Fibroblast of gingiva (primary cell): ENCODE results near the gene OVOL2.

Experiments used
- DNase-seq: peaks from one replicate; pipeline ENCODE4 v3.0.0-alpha.2; 2011; ENCODE audit warnings: low read depth

OVOL2 gene

DNA sequence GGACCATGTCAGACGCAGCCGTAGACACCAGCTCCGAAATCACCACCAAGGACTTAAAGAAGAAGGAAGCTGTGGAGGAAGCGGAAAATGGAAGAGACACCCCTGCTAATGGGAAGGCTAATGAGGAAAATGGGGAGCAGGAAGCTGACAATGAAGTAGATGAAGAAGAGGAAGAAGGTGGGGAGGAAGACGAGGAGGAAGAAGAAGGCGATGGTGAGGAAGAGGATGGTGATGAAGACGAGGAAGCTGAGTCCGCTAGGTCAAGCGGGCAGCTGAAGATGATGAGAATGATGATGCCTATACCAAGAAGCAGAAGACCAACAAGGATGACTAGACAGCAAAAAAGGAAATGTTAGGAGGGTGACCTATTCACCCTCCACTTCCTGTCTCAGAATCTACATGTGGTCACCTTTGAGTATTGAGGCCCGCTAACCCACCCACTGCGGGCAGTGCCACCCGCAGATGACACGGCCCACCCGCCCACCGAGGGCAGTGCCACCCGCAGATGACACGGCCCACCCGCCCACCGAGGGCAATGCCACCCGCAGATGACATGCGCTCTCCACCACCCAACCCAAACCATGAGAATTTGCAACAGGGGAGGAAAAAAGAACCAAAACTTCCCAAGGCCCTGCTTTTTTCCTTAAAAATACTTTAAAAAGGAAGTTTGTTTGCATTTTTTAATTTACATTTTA, 45.6 kb downstream of the OVOL2 start:
- no peak for DNase-seq

DNA sequence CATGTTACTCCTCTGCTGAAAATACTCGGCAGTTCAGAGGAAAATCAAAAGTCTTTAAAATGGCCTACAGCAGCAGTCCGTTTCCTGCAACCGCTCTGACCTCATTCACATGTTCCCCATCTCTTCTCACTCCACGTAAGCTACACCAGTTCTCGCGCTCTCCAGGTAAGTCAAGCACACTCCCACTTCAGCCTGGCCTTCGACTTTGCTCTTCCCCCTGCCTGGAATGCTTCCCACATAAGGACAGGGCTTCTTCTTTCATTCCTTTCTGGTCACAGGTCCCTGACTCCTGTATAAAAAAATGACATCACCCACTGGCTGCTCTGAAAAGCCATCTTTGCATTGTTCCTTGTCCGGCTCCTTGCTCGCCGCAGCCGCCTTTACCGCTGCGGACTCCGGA, 46.2 kb downstream of the OVOL2 start:
- no peak for DNase-seq

DNA sequence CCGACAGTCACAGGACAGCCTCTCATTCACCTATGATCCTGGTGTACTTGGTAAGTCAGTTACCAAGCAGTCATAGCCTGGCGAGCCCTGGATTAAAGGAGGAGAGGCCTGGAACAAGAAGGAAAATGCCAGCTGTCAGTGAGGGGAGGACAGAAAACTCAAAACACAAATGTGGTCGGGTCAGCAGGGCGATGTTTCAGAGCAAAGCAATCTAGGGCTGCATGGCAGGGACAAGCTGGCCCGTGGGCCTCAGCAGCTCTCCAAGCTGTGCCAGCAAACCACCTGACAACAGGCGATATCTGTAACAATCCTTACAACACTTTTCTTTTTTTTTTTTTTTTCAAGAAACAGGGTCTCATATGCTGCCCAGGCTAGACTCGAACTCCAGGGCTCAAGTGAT, 48.6 kb downstream of the OVOL2 start:
- DNase-seq, result no peak

DNA sequence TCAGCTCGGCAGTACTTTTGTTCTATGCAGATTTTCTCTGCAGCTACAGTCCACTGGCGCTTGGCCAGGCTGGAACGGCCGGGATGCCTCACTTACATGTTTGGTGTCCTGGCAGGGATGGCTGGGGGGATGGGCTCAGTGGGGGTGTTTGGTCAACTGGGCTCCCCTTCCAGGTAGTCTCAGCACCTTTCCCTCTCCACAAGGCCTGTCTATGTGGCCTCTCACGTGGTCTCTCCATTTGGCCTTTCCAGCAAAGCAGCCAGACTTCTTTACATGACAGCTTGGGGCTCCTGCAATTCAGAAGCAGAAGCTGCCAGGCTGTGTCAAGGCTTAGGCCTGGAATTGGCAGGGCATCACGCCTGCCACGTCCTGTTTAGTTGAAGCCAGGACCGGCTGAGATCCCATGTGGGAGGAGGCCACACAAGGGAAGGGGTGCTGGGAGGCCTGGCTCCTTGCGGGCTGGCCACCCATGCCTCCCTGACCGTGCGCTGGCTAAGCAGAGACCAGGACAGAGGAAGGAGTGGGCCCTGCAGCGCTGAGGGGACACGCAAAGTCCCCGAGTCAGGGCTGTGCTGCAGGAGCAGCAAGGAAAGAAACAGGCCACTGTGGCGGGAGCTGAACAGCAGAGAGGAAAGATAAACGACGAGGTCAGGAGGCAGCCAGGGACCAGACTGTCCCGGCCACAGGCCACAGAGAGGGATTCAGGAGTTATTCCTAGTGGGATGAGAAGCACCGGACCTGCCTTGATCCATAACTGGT, 50.0 kb downstream of the OVOL2 start:
- peak; percentile 9 for DNase-seq

DNA sequence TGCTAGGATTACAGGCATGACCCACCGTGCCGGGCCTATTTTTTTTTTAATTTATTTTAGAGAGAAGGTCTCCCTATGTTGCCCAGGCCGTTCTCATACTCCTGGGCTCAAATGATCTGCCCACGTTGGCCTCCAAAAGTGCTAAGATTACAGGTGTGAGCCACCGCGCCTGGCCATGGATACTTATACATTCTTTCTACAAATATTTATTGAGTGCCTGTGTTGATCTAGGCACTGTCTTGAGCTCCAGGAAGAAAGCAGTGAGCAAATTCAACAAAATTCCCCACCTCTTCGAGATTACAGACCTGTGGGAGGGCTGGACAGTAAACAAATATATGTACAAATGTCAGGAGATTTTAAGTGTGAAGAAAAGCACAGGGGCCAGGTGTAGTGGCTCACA, 51.0 kb downstream of the OVOL2 start:
- DNase-seq, result no peak

DNA sequence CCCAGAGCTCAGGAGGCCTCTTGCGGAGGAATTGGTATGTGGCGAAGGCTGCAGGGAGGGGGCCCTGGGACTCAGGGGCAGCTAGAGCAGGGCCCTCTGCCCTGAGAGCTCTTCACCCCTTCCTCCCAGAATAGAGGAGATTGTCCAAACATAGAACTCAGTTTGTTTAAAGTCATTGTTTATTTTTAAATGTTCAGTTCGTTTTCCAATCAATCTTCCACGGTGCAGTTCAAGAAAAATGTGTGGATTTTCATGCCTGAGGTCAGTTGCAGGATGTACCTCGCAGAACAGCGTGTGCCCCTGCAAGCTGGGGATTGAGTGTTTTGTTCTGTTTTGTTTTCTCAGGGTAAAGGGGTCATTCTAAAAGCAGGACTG, 51.7 kb downstream of the OVOL2 start:
- DNase-seq, result no peak

DNA sequence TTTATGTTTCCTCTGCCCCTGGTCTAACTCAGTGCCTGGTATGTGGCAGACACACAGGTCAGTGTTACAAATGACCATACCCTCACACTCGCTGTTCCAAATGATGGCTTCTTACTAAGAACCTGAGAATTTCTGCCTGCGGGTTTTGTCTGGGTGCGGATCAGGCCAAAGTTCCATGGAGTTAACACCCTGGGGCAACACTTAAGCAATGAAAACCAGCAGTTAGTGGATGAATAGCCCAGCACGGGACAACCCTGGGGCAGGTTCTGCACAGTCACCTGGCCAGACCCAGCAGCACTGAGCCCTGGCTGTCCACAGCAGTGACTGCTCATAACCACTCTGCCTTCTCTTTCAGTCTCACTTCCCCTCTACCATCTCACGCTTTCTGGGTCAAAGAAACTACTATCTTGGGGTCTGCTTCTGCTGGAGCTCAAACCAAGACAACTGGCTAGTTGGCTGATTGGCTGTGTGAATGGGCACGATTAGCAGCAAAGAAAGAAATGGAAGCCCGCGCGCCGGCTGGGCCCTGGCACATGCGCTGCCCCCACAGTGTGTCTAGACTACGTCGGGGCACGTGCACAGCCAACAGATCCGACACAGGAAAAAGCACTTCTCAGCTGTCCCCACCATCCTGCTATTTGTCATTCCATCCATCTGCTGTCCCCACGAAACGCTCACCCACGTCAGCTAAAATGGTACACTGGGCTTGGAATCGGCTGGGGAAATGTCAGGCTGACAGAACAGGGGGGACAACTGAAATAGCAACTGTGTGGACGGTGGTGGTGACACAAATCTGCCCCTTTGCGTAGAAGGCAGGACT, 52.3 kb downstream of the OVOL2 start:
- DNase-seq, result no peak

DNA sequence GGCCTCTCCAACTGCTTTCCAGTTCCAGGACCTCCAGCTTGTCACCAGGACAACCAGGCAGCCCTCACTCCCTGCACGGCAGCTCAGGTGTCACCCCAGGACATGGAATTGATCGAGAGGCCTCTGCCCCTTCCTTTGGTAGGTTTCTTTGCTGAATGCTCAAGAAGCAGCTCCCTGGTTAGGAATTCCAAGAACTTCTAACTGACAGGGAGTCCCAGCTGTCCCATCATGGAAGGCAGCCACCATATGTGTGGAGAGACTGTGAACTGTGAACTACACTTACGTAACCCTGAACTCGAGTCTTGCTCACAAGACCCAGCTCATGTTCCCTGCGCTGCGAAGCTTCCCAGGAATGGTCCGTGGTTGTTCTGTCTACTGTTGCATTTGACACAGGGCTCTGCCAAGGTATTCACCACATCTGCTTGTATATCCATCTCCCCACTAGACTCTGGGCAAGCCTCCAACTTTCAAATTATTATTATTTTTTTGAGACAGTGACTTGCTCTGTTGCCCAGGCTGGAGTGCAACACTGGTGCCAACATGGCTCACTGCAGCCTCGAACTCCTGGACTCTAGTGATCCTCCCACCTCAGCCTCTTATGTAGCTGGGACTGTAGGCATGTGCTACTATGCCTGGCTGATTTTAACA, 53.2 kb downstream of the OVOL2 start:
- peak; percentile 83 for DNase-seq

DNA sequence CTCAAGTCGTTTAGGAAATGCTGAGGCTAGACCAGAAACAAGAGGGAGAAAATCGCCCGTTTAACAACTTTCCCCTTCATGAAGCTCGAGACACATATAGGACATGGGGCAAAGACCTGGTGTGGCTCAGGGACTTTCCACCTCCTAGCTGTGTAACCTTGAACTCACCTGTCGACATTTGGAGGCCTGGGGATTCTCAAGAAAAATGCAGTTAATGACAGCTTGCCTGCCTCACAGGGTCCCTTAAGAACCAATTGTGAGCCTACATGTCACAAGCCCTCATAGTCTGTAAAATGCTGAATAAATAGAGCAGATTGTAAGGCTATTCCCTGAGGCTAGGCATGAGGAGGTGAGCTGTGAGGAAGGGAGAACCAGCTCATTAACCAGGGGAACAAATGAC, 53.8 kb downstream of the OVOL2 start:
- no peak for DNase-seq

DNA sequence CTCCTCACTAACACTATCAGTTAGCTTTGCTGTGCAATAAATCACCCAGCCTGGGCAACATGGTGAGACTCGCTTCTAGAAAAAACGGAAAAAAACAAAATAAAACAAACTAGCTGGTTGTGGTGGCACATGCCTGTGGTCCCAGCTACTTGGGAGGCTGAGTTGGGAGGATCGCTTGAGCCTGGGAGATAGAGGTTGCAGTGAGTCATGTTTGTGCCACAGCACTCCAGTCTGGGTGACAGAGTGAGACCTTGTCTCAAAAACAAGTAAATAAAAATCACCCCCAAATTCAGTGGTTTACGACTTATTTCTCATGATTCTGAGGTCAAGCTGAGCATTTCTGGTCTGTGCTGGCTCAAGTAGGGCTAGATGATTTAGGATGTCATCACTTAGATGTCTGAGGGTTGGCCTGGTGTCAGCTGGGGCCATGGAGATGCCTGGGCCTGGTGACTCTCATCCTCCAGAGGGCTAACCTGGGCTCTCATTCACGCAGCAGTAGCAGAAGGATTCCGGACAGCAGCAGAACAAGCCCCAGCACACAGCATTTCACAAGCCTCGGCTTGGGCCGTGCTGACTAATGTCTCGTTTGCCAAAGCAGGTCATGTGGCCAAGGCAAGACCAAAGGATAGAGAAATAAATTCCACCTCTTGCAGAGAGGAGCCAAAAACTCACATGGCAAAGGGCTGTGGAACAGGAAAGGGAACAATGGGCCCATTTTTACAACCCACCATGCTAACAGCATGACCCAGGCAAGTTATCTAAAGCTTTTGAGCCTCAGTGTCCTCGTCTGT, 56.4 kb downstream of the OVOL2 start:
- peak; percentile 91 for DNase-seq

DNA sequence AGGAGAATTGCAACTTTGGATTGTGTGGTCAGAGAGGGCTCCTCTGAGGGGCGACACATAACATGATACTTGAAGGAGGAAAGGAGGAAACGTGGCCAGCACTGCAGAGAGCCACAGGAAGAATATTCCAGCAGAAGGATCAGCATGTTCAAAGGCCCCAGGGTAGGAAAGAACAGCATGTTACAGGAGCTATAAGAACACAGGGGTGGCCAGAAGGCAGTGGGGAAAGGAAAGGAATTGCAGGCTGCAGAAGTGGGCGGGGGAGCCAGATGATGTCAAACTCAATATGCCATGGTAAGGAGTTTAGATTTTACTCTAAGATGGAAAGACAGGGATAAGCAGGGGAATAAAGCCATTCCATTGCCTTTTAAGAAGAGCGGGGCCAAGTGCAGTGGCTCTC, 58.1 kb downstream of the OVOL2 start:
- DNase-seq, result no peak

DNA sequence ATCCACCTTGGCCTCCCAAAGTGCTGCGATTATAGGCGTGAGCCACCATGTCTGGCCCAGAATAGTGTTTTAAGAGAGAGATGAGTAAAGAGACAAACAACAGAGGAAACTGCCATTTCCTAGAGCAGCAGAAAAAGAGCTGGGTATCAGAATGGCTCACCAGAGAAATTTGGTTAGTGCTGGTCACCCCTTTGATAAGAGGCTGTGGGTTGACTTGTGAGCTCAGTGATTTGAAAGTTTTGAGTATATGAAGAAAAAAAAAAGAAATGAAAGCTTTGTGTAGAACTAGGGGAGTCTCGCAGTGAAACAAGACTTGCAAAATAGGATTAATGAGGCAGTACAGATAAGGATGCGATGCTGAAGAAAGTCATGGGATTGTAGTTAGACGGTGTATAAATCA, 59.3 kb downstream of the OVOL2 start:
- no peak for DNase-seq

DNA sequence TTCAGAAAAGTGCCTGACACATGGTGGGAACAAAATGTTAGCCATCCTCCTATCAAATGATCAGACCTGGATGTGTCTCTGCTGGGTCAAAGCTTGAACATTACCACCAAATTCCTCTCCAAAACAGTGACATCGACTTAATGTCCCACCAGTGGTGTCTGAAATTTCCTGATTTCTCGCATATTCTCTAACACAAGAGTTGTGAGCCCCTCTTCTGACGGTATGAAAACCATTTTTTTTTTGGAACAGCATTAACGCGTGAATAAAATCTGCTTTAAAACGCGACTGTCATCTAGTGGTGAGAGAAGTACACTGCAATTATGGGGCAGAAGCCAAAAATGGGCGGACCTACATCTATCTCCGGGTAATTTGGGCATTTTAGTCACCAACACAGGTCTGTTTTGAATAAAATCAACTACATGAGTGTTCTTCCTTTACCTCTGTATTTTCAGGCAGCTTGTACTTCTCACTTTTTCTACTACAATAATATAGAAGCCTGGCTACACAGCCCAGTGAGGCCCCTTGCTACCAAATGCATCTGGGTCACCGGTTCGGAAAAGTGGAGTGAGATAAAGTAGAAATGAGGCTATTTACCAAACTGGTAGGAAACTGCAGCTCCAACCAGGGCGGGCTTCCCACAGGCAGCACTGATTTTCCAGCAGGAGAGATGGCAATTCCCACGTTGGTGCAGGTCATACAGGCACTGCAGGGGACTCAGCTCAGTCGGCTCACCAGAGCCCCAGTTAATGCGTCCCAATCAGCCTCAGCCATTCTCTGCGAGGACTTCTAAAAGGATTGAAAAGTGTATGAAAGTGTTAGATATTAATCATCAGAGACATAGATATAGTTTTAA, 61.5 kb downstream of the OVOL2 start:
- peak; percentile 65 for DNase-seq

DNA sequence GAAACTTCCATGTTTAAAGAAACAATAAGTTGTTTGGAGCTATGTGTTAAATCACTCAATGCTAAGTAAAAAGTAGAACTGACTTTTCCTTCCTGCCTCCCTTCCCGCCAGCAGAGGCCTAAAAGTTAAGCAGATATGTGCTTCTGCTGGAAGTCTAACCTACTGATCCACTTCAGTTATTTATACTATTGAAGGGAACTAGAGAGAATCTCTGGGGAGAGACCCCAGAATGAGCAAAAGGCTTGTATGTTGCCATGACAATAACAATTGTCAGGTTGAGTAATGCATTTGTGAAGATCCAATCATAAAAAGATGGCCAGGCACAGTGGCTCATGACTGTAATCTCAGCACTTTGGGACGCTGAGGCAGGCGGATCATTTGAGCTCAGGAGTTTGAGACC, 64.2 kb downstream of the OVOL2 start:
- no peak for DNase-seq

DNA sequence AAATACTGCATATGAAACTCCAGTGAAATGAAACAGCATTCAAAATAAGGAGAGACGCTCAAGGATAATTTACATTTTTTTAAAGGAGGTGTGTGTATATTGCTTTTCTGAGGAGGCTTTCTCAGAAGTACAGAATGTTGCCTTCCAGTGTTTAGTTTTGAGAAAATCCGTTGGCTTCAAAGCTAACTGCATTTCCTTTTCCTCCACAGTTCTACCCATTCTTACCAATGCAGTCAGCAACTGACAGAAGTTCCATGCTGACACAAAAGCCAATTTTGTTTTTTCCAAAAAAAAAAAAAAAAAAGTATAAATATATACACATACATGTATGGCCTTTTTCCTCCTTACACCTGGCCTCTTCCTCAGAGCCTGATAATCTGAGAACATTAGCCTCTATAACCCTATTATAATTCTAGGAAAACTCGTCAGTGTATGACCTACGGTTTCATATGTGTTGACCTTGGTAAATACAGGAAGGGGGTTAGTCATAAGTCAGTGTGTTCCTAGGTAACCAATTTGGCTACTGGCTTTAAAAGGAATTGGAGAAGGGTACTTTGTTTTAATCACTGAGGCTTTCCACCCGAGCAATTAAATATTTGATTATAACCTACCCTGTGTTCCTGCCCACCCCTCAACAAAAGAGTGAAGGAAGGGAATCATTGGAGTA, 64.7 kb downstream of the OVOL2 start:
- no peak for DNase-seq

DNA sequence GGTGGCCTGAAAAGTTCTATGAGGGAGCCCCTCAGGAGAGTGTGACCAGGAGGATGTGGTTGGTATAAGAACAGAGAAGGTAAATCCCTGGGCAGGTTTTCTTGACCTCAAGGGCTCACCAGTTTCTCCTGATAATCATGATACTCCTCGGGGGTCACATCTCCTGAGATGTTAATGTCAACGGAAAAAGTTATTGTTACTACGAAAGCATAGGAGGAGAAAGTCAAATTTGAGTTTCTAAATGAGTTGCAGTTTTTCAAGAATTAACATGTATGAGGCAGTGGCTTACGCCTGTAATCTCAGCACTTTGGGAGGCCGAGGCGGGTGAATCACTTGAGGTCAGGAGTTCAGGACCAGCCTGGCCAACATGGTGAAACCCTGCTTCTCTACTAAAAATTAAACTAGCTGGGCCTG, 65.5 kb downstream of the OVOL2 start:
- DNase-seq, result no peak

DNA sequence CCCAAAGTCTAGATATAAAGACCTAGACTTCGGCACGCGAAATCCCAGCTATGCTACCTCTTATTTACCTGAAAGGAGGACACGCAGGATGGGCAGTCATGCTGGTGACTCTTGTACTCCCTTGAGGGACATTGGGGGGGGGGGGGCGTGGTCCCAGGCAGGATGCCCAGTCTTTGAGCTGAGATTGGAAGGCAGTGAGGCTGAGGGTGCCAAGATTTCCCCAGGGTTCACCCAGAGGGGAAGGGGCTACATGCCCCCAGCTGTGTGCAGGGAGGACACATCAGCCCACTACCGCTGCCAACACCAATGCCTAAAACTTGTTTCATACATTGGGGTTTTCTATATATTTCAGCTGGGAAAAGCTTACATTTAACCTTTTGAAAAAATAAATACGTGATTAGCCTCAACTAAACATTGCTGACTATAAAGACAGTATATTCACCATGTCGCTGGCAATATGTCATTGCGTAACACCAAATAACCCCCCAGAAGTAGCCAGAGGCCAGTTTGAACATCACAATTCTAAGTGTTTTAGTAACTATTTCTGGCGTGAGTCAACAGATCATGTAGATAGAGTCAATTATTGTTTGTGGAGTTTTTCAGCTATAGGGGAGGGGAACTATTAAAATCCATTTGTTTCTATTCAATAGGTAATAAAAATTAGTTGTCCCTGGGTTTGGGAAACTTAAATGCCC, 67.3 kb downstream of the OVOL2 start:
- no peak for DNase-seq

DNA sequence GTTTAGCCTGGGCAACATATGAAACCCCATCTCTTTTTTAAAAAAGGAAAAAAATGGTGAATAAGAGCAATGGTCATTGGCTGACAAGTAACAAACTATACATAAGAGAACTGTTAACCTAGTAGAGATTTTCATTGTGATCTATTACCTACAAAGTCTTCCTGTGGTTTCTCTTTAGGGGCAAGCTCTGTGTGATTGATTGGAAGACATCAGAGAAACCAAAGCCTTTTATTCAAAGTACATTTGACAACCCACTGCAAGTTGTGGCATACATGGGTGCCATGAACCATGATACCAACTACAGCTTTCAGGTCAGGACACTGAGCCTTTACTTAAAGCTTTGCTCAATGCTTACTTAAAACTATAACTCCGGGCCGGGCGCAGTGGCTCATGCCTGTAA, 69.7 kb downstream of the OVOL2 start:
- DNase-seq, result no peak

DNA sequence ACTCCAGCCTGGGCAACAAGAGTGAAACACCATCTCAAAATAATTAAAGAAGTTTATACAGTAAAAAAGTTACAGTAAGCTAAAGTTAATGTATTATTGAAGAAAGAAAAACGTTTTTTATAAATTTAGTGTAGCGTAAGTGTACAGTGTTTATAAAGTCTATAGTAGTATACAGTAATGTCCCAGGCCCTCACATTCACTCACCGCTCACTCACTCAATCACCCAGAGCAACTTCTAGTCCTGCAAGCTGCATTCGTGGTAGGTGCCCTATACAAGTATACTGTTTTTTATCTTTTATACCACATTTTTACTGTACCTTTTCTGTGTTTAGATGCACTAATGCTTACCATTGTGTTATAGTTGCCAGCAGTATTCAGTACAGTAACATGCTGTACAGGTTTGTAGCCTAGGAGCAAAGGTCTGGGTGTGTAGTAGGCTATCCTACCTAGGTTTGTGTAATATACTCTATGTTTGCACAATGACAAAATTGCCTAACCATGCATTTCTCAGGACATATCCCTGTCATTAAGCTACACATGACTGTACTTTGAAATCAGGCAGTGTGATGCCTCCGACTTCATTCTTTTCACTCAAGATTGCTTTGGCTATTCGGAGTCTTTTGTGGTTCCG, 72.2 kb downstream of the OVOL2 start:
- no peak for DNase-seq
